Bronchial epithelial cell (primary cell): ENCODE data around the gene SCART1. TPM values are rescaled to one million over a fixed set of nuclear protein-coding genes. Genes with fewer than 3 reads are reported as not detected.
"Not testable (repeated sequence)": the region's sequence is repeated elsewhere in the genome, so short reads cannot be mapped to it uniquely, and the experiment has no call there.

Experiments used
- DNase-seq: peaks from one replicate; pipeline ENCODE4 v3.0.0-alpha.2; 2010; ENCODE audit warnings: low read depth
- FAIRE-seq: peaks from 2 replicates; lab custom pipeline; 2011; peaks lifted over from hg19 to GRCh38; lab: Jason Lieb, UNC
- H3K27me3 ChIP-seq: 2 replicates; pipeline ENCODE4 v1.5.1; 2011; ENCODE audit warnings: low read length; ENCODE audit not compliant: control insufficient read depth, insufficient read depth
- H3K36me3 ChIP-seq: 2 replicates; pipeline ENCODE4 v1.5.1; 2011; ENCODE audit warnings: low read length; ENCODE audit not compliant: control insufficient read depth, insufficient read depth
- H3K4me3 ChIP-seq: 2 replicates; pipeline ENCODE4 v1.5.1; 2011; ENCODE audit warnings: mild to moderate bottlenecking, low read depth, low read length, control low read depth
- total RNA-seq: library from RNA; depleted of rRNA; stranded (reverse); fragments of >200 nt; gene quantifications from 2 replicates; pipeline ENCODE4 v1.2.1, GENCODE V29; 2014
- TF ChIP-seq, protein P1 (sequence below): IDR thresholded peaks from 2 replicates; pipeline ENCODE4 v1.5.1; 2011; ENCODE audit warnings: mild to moderate bottlenecking, moderate library complexity, low read length, control low read depth, inconsistent platforms; ENCODE audit not compliant: insufficient read depth, severe bottlenecking

SCART1 gene
- total RNA-seq, 1 donor from 2014 or later = 1.1 TPM

DNA sequence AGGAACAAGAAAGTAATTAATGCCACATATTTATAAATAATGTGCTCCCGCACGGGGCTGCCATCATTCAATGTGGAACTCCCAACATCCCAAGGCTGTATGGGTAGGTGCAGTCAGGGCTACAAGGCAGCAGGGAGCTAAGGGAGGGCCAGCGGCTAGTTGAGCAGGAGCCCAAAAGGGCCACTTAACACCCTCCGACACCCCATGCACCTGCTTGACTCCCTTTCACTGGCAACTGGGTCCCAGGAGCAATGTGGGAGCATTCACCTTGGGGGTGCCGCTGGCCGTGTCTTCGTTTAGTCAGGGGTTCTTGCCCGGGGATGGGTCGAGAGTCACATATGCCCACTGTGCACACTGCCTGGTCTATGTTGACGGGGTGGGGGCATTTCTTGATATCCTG is 27.9 kb downstream of the SCART1 start:
- FAIRE-seq (no peak), DNase-seq (no peak)
- TF ChIP-seq, protein P1, sequence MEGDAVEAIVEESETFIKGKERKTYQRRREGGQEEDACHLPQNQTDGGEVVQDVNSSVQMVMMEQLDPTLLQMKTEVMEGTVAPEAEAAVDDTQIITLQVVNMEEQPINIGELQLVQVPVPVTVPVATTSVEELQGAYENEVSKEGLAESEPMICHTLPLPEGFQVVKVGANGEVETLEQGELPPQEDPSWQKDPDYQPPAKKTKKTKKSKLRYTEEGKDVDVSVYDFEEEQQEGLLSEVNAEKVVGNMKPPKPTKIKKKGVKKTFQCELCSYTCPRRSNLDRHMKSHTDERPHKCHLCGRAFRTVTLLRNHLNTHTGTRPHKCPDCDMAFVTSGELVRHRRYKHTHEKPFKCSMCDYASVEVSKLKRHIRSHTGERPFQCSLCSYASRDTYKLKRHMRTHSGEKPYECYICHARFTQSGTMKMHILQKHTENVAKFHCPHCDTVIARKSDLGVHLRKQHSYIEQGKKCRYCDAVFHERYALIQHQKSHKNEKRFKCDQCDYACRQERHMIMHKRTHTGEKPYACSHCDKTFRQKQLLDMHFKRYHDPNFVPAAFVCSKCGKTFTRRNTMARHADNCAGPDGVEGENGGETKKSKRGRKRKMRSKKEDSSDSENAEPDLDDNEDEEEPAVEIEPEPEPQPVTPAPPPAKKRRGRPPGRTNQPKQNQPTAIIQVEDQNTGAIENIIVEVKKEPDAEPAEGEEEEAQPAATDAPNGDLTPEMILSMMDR = no peak
- H3K4me3 ChIP-seq = no peak overlapping the region
- no peaks in the 10 kb centered on the region for H3K36me3 ChIP-seq
- no peaks in the 10 kb centered on the region for H3K27me3 ChIP-seq

DNA sequence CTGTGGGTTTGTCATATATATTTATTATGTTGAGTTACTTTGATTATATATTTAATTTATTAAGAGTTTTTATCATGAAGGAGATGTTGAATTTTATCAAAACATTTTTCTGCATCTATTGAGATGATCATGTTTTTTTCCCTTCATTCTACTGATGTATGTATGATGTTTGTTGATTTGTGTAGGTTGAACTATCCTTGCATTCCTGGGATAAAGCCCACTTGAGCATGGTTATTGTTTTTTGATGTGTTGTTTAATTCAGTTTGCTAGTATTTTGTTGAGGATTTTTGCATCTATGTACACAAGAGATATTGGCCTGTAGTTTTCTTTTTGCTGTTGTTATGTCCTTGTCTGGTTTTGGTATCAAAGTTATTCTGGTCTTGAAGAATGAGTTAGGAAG is 31.1 kb downstream of the SCART1 start:
- FAIRE-seq (no peak), DNase-seq (no peak)
- no peaks in the 10 kb centered on the region for H3K36me3 ChIP-seq
- TF ChIP-seq, protein P1 = no peak
- no peaks in the 10 kb centered on the region for H3K27me3 ChIP-seq
- H3K4me3 ChIP-seq = no peak overlapping the region

DNA sequence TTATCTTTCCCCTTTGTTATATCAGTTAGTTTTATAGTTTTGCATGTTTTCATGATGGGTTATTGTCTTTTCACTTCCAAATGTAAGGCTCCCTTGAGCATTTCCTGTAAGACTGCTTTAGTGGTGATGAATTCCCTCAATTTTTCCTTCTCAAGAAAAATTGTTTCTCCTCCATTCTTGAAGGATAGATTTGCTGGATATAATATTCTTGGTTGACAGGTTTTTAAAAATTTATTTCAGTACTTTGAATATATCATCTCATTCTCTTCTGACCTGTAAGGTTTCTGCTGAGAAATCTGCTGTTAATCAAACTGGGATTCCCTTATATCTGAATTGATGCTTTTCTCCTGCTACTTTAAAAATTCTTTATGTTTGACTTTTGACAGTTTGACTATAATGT is 33.3 kb downstream of the SCART1 start:
- no peak for FAIRE-seq
- Histone ChIP-seq H3K4me3 (no peak overlapping the region), H3K36me3 (no peaks in the 10 kb centered on the region), H3K27me3 (no peaks in the 10 kb centered on the region)
- TF ChIP-seq, protein P1 = no peak
- no peak for DNase-seq

DNA sequence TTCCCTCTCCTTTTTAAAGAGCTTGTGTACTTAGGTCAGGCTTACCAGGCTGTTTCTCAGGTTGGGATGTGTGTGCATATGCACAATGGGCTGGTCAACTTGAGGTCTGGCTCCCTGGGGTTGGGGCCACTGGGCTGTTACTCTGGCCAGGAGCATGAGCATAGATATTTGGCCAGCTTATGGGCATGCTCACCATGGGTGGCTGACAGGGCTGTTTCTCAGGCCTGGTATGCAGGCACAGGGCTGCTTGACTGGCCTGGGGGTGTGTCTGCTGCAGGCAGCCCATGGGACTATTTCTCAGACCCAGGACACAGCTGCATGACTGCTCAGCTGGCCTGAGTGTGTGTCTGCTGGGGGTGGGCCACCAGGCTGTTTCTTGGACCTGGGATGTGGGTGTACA is 34.6 kb downstream of the SCART1 start:
- TF ChIP-seq, protein P1 = no peak
- FAIRE-seq (no peak), DNase-seq (no peak)
- Histone ChIP-seq H3K4me3 (no peak overlapping the region), H3K36me3 (no peaks in the 10 kb centered on the region), H3K27me3 (no peaks in the 10 kb centered on the region)

DNA sequence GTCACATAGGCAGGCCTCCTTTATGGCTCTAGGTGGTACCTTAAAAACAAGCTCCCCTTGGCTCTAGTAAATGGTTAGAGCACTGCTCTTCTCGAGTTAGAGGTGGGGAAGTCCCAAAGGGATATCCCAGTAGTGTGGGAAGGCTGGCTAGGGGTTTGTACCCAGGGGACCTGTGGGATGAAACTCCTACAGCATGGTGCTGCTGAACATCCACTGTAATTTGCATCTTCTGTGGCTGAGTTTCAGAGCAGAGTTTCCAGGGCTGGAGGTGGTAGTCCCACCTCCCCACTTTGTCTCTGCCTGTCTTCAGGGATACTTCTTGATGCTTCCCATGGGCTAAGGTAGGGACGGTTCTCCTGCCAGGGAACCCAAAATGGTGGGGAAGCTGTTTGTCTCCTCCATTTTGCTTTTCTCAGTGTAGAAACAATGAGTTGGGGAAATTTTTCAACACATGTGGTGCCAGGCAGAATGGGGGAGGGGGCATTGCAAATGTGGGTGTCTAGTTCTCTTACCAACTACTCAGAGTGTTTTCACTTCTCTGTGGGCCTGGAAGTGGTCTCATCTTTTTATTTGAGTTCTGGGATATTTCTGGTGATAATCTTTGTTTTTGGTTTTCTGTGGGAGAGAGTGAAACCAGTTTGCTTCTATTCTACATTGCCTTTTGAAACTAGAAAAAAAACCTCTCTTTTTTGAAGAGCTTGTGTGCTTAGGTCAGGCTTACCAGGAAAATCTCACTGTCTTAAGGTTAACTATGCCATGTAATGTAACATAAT is 36.3 kb downstream of the SCART1 start:
- TF ChIP-seq, protein P1 = no peak
- no peak for FAIRE-seq

DNA sequence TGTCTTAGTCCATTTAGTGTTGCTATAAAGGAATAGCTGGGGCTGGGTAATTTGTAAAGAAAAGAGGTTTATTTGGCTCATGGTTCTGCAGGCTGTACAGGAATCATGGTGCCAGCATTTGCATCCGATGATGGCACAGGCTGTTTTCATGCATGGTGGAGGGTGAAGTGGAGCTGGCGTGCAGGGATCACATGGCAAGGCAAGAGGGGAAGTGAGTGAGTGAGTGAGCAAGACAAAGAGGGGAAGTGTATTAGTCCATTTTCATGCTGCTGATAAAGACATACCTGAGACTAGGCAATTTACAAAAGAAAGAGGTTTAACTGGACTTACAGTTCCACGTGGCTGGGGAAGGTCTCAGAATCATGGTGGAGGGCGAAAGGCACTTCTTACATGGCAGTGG is 39.8 kb downstream of the SCART1 start:
- DNase-seq, H3K36me3 ChIP-seq, H3K27me3 ChIP-seq, FAIRE-seq, H3K4me3 ChIP-seq: not testable (repeated sequence)

More for the DNA sequence above, 36.3 kb downstream of the SCART1 start:
- no peak for DNase-seq
- Histone ChIP-seq H3K36me3 (no peaks in the 10 kb centered on the region), H3K27me3 (no peaks in the 10 kb centered on the region), H3K4me3 (no peak overlapping the region)

DNA sequence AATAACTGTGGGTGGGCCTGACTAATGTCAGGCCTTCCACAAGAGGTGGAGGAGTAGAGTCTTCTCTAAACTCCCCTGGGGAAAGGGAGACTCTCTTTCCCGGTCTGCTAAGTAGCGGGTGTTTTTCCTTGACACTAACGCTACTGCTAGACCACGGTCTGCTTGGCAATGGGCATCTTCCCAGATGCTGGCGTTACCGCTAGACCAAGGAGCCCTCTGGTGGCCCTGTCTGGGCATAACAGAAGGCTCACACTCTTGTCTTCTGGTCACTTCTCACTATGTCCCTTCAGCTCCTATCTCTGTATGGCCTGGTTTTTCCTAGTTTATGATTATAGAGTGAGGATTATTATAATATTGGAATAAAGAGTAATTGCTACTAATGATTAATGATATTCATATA is 43.6 kb downstream of the SCART1 start:
- H3K27me3 ChIP-seq, H3K36me3 ChIP-seq, DNase-seq, H3K4me3 ChIP-seq, FAIRE-seq: not testable (repeated sequence)

DNA sequence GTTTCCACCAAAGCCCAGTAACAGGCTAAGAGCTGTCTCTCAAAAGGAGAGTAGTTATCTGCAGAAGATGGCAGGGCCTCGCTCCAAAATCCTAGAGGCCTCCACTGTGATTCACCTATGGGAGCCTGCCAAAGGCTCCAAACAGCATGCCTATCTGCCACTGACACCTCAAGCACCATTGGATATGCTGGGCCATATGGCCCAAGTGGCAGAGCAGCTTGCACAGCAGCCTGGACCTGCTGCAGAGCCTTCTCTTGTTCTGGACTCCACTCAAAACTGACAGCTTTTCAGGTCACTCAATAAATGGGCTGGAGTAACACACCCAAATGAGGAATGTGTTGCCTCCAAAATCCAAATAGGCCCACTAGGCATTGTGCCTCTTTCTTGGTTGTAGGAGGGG is 45.4 kb downstream of the SCART1 start:
- not testable (repeated sequence) for H3K27me3 ChIP-seq, DNase-seq, H3K4me3 ChIP-seq, H3K36me3 ChIP-seq, FAIRE-seq

DNA sequence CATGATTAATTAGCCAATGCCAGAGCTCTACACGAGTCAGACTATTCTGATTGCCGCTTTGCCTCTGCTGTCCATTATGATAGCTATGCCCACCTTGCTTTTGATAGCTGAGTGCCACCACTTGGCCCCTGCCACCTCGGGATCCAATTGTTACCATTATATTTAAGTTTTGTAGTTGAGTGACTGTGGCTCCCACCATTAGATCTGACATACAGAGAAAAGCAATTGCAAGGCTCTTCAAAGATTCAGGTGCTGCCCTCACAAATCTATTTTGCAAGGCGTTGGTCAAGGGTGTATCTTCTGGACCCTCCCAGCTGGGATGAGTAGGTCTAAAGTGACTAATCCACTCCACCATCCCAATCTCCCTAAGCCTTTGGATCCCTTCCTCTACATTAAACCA is 47.2 kb downstream of the SCART1 start:
- not testable (repeated sequence) for FAIRE-seq, H3K27me3 ChIP-seq, H3K36me3 ChIP-seq, DNase-seq, H3K4me3 ChIP-seq
